Activated CD4-positive, alpha-beta T cell treated with anti-CD3 and anti-CD28 coated beads for 36 hours (primary cell): Measurements from ENCODE around the gene RABL6. TPM values are rescaled to one million over a fixed set of nuclear protein-coding genes. Genes with fewer than 3 reads are reported as not detected.
"Not testable (repeated sequence)": the region's sequence is repeated elsewhere in the genome, so short reads cannot be mapped to it uniquely, and the experiment has no call there.

Experiments used
- ATAC-seq: fragments of 200-7000 bp; cut with Tn5 transposase; one replicate; pipeline ENCODE4 v1.10.0; 2021; ENCODE audit warnings: mild to moderate bottlenecking, moderate library complexity
- CTCF ChIA-PET: fragments of 350-600 bp; sonication (Branson Sonifier 250); formaldehyde crosslinking; loops from one replicate; lab custom pipeline; 2021; ENCODE audit warnings: antibody characterized with exemption; lab: Charles Lee
- POLR2A ChIA-PET: fragments of 350-600 bp; sonication (Branson Sonifier 250); formaldehyde crosslinking; loops from one replicate; lab custom pipeline; 2021; ENCODE audit warnings: antibody characterized with exemption, inconsistent platforms; lab: Charles Lee
- DNase-seq: peaks from one replicate; pipeline ENCODE4 v3.0.0-alpha.2; 2020
- H3K27ac Mint-ChIP-seq: one replicate; pipeline ENCODE4 v1.8.0; 2021; ENCODE audit warnings: mixed read lengths
- H3K27me3 Mint-ChIP-seq: one replicate; pipeline ENCODE4 v1.8.0; 2021; ENCODE audit warnings: mixed read lengths
- H3K36me3 Mint-ChIP-seq: one replicate; pipeline ENCODE4 v1.8.0; 2021; ENCODE audit warnings: low read depth, mixed read lengths
- H3K4me1 Mint-ChIP-seq: one replicate; pipeline ENCODE4 v1.8.0; 2021; ENCODE audit warnings: mixed read lengths
- H3K4me3 Mint-ChIP-seq: one replicate; pipeline ENCODE4 v1.8.0; 2021; ENCODE audit warnings: mild to moderate bottlenecking, moderate library complexity, mixed read lengths
- H3K9me3 Mint-ChIP-seq: one replicate; pipeline ENCODE4 v1.8.0; 2021; ENCODE audit warnings: low read depth, mixed read lengths
- intact Hi-C, 2 experiments: fragments of 100-400 bp; cut with DNase I in 1 of 2; cut with micrococcal nuclease in 1 of 2; formaldehyde crosslinking; loops; one replicate each; pipeline versions ENCODE4 v1.14.2 to v1.15.1; 2022 to 2024; cut with DNase I, micrococcal nuclease
- total RNA-seq, 2 experiments: library from RNA; stranded (reverse); gene quantifications; one replicate each; pipeline ENCODE4 v1.2.3, GENCODE V29; 2021

The RABL6 gene
- total RNA-seq, 2 experiments from 2014 or later, result 66.2 to 71.8 TPM

- ATAC-seq (no peak), DNase-seq (no peak)
- Mint-ChIP-seq H3K4me3 (no peak overlapping the region), H3K4me1 (peaks cover 16% of the 10 kb centered on the region), H3K27ac (no peak overlapping the region), H3K9me3 (no peaks in the 10 kb centered on the region), H3K27me3 (no peaks in the 10 kb centered on the region), H3K36me3 (peaks cover 19% of the 10 kb centered on the region)
- ChIA-PET POLR2A (interaction anchor here (0.6 kb wide), 1 partner anchor 20 kb away, joined by 7 read pairs; no protein-coding TSS in a partner anchor), CTCF (no interaction called here)
- intact Hi-C loops, result no loop called here
Measured at GRCh38 chr9:136863623-136864273, 56.0 kb downstream of the RABL6 start.

DNA sequence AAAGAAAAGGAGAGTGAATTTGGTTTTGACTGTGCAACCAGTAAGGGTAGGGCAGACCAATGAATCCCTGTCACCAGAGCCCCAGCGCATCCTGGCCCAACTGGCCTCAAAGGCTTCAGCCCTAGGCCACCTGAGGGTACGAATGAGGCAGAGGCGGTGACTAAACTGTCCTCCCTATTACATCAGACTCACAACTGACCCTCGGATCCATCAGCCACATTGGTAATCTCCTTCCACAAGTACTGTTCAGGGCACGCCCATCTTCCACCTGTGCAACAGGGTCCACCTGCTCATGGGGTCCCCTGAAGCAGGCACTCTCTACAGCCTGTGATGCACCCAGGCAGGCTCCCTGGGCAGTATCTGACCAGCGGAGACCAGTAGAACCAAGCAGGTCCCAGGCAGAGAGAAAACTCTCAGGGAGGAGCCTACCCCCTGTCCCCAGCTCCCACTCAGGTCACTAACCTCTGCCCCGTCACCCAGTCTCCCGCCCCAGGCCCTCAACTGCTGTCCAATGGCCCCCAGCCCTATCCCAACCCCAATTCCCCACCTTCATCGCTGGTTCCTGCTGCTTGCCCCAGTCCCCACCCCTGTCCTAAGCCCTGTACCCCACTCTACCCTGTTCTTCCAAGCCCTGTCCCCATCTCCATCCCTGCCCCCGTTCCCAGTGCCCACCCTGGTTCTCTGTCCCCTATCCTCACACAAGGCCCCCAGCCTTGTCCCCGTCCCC lies 57.5 kb downstream of the RABL6 start:
- CTCF ChIA-PET, result no interaction called here
- DNase-seq, result no peak

GRCh38 chr9:136865768-136866103 lies 58.0 kb downstream of the RABL6 start:
- ATAC-seq, result no peak
- Mint-ChIP-seq H3K4me3 (peak overlapping the region; percentile 81), H3K27me3 (no peaks in the 10 kb centered on the region), H3K27ac (peak overlapping the region; percentile 38), H3K9me3 (no peaks in the 10 kb centered on the region), H3K36me3 (peaks cover 17% of the 10 kb centered on the region), H3K4me1 (peaks cover 16% of the 10 kb centered on the region)
- ChIA-PET CTCF (interaction anchor here (0.6 kb wide), 1 partner anchor 39 kb away, joined by 3 read pairs; no protein-coding TSS in a partner anchor), POLR2A (no interaction called here)
- DNase-seq, result no peak
- intact Hi-C loops, result loop anchor here (1.0 to 2.0 kb wide), 10 partner anchors 15 to 127 kb away; partner anchors contain the start of genes FBXW5 (in 1 of the 2), PAXX (in 1 of the 2), PHPT1 (in 1 of the 2) and RABL6 (in 1 of the 2)

More for the DNA sequence above, 57.5 kb downstream of the RABL6 start:
- POLR2A ChIA-PET, result no interaction called here
- Mint-ChIP-seq H3K27ac (peak overlapping the region; percentile 38), H3K4me3 (peak overlapping the region; percentile 81), H3K27me3 (no peaks in the 10 kb centered on the region), H3K4me1 (peaks cover 16% of the 10 kb centered on the region), H3K36me3 (peaks cover 19% of the 10 kb centered on the region), H3K9me3 (no peaks in the 10 kb centered on the region)
- intact Hi-C loops, result no loop called here
- no peak for ATAC-seq

- POLR2A ChIA-PET, DNase-seq, H3K9me3 Mint-ChIP-seq, H3K27me3 Mint-ChIP-seq, ATAC-seq: not testable (repeated sequence)
- Mint-ChIP-seq H3K36me3 (peaks cover 17% of the 10 kb centered on the region), H3K4me3 (peak overlapping the region; percentile 81), H3K4me1 (peaks cover 16% of the 10 kb centered on the region), H3K27ac (peak overlapping the region; percentile 55)
- intact Hi-C loops, result loop anchor here (1.0 to 2.0 kb wide), 10 partner anchors 14 to 125 kb away; partner anchors contain the start of genes FBXW5 (in 1 of the 2), PAXX (in 1 of the 2), PHPT1 (in 1 of the 2) and RABL6 (in 1 of the 2)
- CTCF ChIA-PET, result interaction anchor here (1.0 kb wide), 1 partner anchor 10 kb away, joined by 3 read pairs; no protein-coding TSS in a partner anchor
Measured at GRCh38 chr9:136866898-136867421, 59.2 kb downstream of the RABL6 start.

DNA sequence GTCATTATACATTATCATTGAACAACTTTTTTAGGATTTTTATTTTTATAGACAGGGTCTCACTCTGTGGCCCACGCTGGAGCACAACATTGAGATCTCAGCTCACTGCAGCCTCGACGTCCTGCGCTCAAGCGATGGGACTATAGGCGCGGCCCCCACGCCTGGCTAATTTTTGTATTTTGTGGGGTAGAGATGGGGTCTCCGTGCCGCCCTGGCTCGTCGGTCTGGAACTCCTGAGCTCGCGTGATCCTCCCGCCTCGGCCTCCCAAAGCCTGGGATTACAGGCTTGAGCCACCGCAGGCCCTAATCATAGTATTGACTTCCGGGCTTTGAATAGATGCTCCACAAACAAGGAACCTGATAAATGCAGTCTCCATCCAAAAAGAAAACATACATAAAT lies 59.7 kb downstream of the RABL6 start:
- CTCF ChIA-PET, result interaction anchor here (0.7 to 1.0 kb wide), 2 partner anchors 11 to 162 kb away, joined by 3 read pairs; no protein-coding TSS in a partner anchor
- Mint-ChIP-seq H3K36me3 (peaks cover 16% of the 10 kb centered on the region), H3K27ac (no peak overlapping the region), H3K27me3 (no peaks in the 10 kb centered on the region), H3K4me1 (peaks cover 16% of the 10 kb centered on the region), H3K9me3 (no peaks in the 10 kb centered on the region), H3K4me3 (peak overlapping the region; percentile 81)
- ATAC-seq (no peak), DNase-seq (no peak)
- POLR2A ChIA-PET, result no interaction called here
- intact Hi-C loops, result loop anchor here in 1 of 2 experiments (2.0 kb wide), 1 partner anchor 13 kb away; no protein-coding TSS in a partner anchor

- H3K27ac Mint-ChIP-seq, result no peak overlapping the region
- intact Hi-C loops, result loop anchor here in 1 of 2 experiments (2.0 kb wide), 1 partner anchor 13 kb away; no protein-coding TSS in a partner anchor
Measured at GRCh38 chr9:136867917-136868316, 60.2 kb downstream of the RABL6 start.

DNA sequence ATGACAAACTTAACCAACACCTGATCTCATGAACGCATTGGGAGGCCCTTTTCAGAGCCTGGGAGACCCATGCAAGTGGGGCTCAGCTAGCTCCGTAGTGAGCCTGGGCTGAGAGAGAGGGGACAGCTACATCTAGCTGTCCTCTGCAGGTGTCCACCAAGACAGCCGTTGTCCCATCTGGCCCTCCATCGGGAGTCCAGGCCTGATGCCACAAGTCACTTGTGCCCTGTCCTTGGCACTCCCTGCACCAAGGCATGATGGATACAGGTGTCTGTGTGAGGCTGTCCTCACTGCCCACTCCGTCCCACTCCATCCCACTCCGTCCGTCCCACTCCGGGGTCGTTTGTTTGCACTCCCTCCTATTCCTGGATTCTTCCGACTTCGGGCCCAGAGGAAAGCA lies 60.9 kb downstream of the RABL6 start:
- CTCF ChIA-PET, result no interaction called here
- peaks cover 16% of the 10 kb centered on the region for H3K4me1 Mint-ChIP-seq
- intact Hi-C loops, result no loop called here
- no peak overlapping the region for H3K27ac Mint-ChIP-seq
- ATAC-seq, result no peak
- H3K27me3 Mint-ChIP-seq, result no peaks in the 10 kb centered on the region
- no peak for DNase-seq
- H3K36me3 Mint-ChIP-seq, result peaks cover 11% of the 10 kb centered on the region
- POLR2A ChIA-PET, result no interaction called here
- peak overlapping the region; percentile 38 for H3K4me3 Mint-ChIP-seq
- peaks cover 2% of the 10 kb centered on the region for H3K9me3 Mint-ChIP-seq

More at GRCh38 chr9:136867917-136868316, 60.2 kb downstream of the RABL6 start:
- ATAC-seq, result no peak
- peaks cover 2% of the 10 kb centered on the region for H3K9me3 Mint-ChIP-seq
- H3K4me3 Mint-ChIP-seq, result peak overlapping the region; percentile 81
- no peaks in the 10 kb centered on the region for H3K27me3 Mint-ChIP-seq
- ChIA-PET POLR2A (no interaction called here), CTCF (interaction anchor here (0.7 to 1.0 kb wide), 2 partner anchors 11 to 161 kb away, joined by 3 read pairs; no protein-coding TSS in a partner anchor)
- H3K4me1 Mint-ChIP-seq, result peaks cover 16% of the 10 kb centered on the region
- DNase-seq, result no peak
- H3K36me3 Mint-ChIP-seq, result peaks cover 16% of the 10 kb centered on the region

GRCh38 chr9:136869611-136870010 lies 61.9 kb downstream of the RABL6 start:
- H3K36me3 Mint-ChIP-seq, POLR2A ChIA-PET: not testable (repeated sequence)

DNA sequence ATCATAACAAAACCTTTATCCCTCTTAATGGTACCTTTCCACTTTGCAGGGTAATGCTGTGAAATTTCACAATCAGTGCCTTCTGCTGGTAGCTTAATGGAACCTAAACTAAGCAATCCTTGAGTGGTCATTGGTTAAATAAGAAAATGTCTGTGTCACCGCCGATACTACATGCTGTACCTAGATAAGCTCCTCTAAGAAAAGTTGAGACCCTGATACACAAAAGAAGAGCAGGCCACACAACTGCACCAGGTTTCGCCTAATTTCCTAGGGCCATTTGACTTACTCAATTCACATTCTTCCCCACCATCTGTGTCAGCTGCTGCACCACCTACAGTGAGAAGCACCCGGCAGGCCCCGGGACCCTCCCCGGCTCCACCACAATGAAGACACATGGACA lies 67.4 kb downstream of the RABL6 start:
- ChIA-PET POLR2A (no interaction called here), CTCF (interaction anchor here (0.6 to 1.0 kb wide), 2 partner anchors 34 to 46 kb away, joined by 3 read pairs; no protein-coding TSS in a partner anchor)
- H3K4me1 Mint-ChIP-seq, result peaks cover under 1% of the 10 kb centered on the region
- intact Hi-C loops, result no loop called here
- no peaks in the 10 kb centered on the region for H3K27me3 Mint-ChIP-seq
- H3K4me3 Mint-ChIP-seq, result no peak overlapping the region
- H3K9me3 Mint-ChIP-seq, result peaks cover 2% of the 10 kb centered on the region
- DNase-seq (no peak), ATAC-seq (no peak)
- H3K36me3 Mint-ChIP-seq, result no peaks in the 10 kb centered on the region
- H3K27ac Mint-ChIP-seq, result no peak overlapping the region

More at GRCh38 chr9:136869611-136870010, 61.9 kb downstream of the RABL6 start:
- H3K9me3 Mint-ChIP-seq, ATAC-seq, DNase-seq, H3K4me3 Mint-ChIP-seq, H3K27me3 Mint-ChIP-seq, intact Hi-C loops, CTCF ChIA-PET, H3K27ac Mint-ChIP-seq: not testable (repeated sequence)
- H3K4me1 Mint-ChIP-seq, result peaks cover 11% of the 10 kb centered on the region

DNA sequence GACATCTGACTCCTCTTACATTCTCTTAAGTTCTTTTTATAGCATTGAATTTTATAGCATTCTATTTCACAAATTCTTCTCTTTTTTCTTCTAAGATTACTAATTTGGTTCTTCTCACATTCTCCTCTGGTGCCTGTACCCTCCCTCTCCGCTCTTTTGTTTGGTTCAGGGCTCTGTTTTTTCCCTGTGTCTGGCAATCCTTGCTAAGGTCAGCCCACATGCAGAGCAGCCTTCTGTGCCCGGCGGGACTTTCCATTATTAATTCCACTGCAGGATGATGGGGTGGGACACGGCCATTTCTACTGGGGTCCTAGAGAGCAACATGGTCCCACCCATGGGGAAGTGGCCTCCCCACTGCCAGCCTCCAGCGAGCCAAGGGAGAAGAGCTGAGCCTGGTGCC lies 68.7 kb downstream of the RABL6 start:
- intact Hi-C loops, result no loop called here
- H3K27me3 Mint-ChIP-seq, result no peaks in the 10 kb centered on the region

GRCh38 chr9:136880651-136881050 lies 72.9 kb downstream of the RABL6 start:
- H3K36me3 Mint-ChIP-seq, result peaks cover 7% of the 10 kb centered on the region
- intact Hi-C loops, result loop anchor here (2.0 to 10.0 kb wide), 4 partner anchors 14 to 956 kb away; partner anchors contain the start of genes EDF1 (in 1 of the 2), EXD3 (in 1 of the 2), NOXA1 (in 1 of the 2) and SEC16A (in 1 of the 2)
- ATAC-seq, result no peak
- H3K27ac Mint-ChIP-seq, result no peak overlapping the region
- ChIA-PET POLR2A (no interaction called here), CTCF (interaction anchor here (1.0 to 1.4 kb wide), 4 partner anchors 8 to 72 kb away, joined by 3 to 5 read pairs (median 4); no protein-coding TSS in a partner anchor)
- no peaks in the 10 kb centered on the region for H3K9me3 Mint-ChIP-seq
- peaks cover 44% of the 10 kb centered on the region for H3K4me1 Mint-ChIP-seq
- DNase-seq, result no peak
- H3K27me3 Mint-ChIP-seq, result no peaks in the 10 kb centered on the region
- H3K4me3 Mint-ChIP-seq, result no peak overlapping the region

More for the DNA sequence above, 68.7 kb downstream of the RABL6 start:
- CTCF ChIA-PET, result no interaction called here
- no peak overlapping the region for H3K27ac Mint-ChIP-seq
- DNase-seq (no peak), ATAC-seq (no peak)
- no peak overlapping the region for H3K4me3 Mint-ChIP-seq
- POLR2A ChIA-PET, result no interaction called here
- H3K9me3 Mint-ChIP-seq, result peaks cover 2% of the 10 kb centered on the region
- no peaks in the 10 kb centered on the region for H3K36me3 Mint-ChIP-seq
- H3K4me1 Mint-ChIP-seq, result peaks cover 13% of the 10 kb centered on the region
